Activated CD8-positive, alpha-beta memory T cell treated with anti-CD3 and anti-CD28 coated beads for 4 hours (primary cell): ENCODE data around the gene STAC.
"Not testable (repeated sequence)": the region's sequence is repeated elsewhere in the genome, so short reads cannot be mapped to it uniquely, and the experiment has no call there.

ENCODE experiments used
- DNase-seq, 2 donors: peaks; one replicate each; pipeline ENCODE4 v3.0.0-alpha.2; 2020; ENCODE audit warnings: low read depth in 2 of 2

STAC gene

GRCh38 chr3:36520241-36521006, 140.1 kb downstream of the STAC start:
- no peak for DNase-seq

GRCh38 chr3:36521007-36521379, 140.7 kb downstream of the STAC start:
- no peak for DNase-seq

GRCh38 chr3:36524560-36524959, 144.3 kb downstream of the STAC start:
- no peak for DNase-seq

GRCh38 chr3:36525115-36525801, 145.0 kb downstream of the STAC start:
- DNase-seq, result no peak

- DNase-seq, result no peak
Observed at GRCh38 chr3:36538136-36538749, 157.9 kb downstream of the STAC start.

GRCh38 chr3:36540888-36541518, 160.7 kb downstream of the STAC start:
- DNase-seq, result no peak

- DNase-seq, result no peak
Observed at GRCh38 chr3:36542186-36542585, 161.9 kb downstream of the STAC start.

- DNase-seq, result no peak
Observed at GRCh38 chr3:36543276-36543997, 163.1 kb downstream of the STAC start.

- DNase-seq, result no peak
Observed at GRCh38 chr3:36546226-36546625, 165.9 kb downstream of the STAC start.

GRCh38 chr3:36548712-36549111, 168.4 kb downstream of the STAC start:
- no peak for DNase-seq

- DNase-seq, result no peak
Observed at GRCh38 chr3:36557021-36557707, 176.9 kb downstream of the STAC start.

- no peak for DNase-seq
Observed at GRCh38 chr3:36557708-36558421, 177.6 kb downstream of the STAC start.

- no peak for DNase-seq
Observed at GRCh38 chr3:36558961-36559360, 178.7 kb downstream of the STAC start.

- DNase-seq, result no peak
Observed at GRCh38 chr3:36560685-36561084, 180.4 kb downstream of the STAC start.

GRCh38 chr3:36561601-36562000, 181.3 kb downstream of the STAC start:
- no peak for DNase-seq

GRCh38 chr3:36562945-36563344, 182.6 kb downstream of the STAC start:
- DNase-seq, result no peak

GRCh38 chr3:36575241-36575640, 194.9 kb downstream of the STAC start:
- no peak for DNase-seq

- not testable (repeated sequence) for DNase-seq
Observed at GRCh38 chr3:36578418-36578817, 198.1 kb downstream of the STAC start.

GRCh38 chr3:36579746-36580145, 199.4 kb downstream of the STAC start:
- DNase-seq, result no peak

GRCh38 chr3:36580716-36581115, 200.4 kb downstream of the STAC start:
- no peak for DNase-seq

- no peak for DNase-seq
Observed at GRCh38 chr3:36591959-36592358, 211.7 kb downstream of the STAC start.
